OCI-LY7 (cell line): ENCODE data around the gene ZNF213.

Experiments used
- EZH2phosphoT487 ChIP-seq: fragments of 200-600 bp; sonication (generic); IDR thresholded peaks from 2 replicates; pipeline ENCODE4 v1.6.1; 2018; ENCODE audit warnings: low read depth, borderline replicate concordance, mild to moderate bottlenecking, mixed run types, antibody characterized with exemption, low read length, moderate library complexity, mixed read lengths
- TF ChIP-seq, protein P1 (sequence below): fragments of 200-600 bp; sonication (generic); conservative IDR thresholded peaks from 2 replicates; pipeline ENCODE4 v1.5.1; 2014; ENCODE audit warnings: mild to moderate bottlenecking, antibody characterized with exemption, low read length, moderate library complexity, mixed read lengths

- TF ChIP-seq, protein P1, sequence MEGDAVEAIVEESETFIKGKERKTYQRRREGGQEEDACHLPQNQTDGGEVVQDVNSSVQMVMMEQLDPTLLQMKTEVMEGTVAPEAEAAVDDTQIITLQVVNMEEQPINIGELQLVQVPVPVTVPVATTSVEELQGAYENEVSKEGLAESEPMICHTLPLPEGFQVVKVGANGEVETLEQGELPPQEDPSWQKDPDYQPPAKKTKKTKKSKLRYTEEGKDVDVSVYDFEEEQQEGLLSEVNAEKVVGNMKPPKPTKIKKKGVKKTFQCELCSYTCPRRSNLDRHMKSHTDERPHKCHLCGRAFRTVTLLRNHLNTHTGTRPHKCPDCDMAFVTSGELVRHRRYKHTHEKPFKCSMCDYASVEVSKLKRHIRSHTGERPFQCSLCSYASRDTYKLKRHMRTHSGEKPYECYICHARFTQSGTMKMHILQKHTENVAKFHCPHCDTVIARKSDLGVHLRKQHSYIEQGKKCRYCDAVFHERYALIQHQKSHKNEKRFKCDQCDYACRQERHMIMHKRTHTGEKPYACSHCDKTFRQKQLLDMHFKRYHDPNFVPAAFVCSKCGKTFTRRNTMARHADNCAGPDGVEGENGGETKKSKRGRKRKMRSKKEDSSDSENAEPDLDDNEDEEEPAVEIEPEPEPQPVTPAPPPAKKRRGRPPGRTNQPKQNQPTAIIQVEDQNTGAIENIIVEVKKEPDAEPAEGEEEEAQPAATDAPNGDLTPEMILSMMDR = peak; percentile 35; the same call in 1 of the 2 replicates
- no peak for TF ChIP-seq EZH2phosphoT487
Measured at GRCh38 chr16:3113765-3114479, 20.9 kb upstream of the ZNF213 start.
